NT2/D1 (cell line): ENCODE measurements around the gene TUBA8.

Experiments used
- DNase-seq: peaks from one replicate; pipeline ENCODE4 v3.0.0-alpha.2; 2011; ENCODE audit warnings: low read depth, low spot score
- H3K27me3 ChIP-seq: 2 replicates; pipeline ENCODE4 v1.6.0; 2011; ENCODE audit warnings: mild to moderate bottlenecking; ENCODE audit not compliant: insufficient read length, insufficient read depth
- H3K36me3 ChIP-seq: 2 replicates; pipeline ENCODE4 v1.6.1; 2011; ENCODE audit warnings: mild to moderate bottlenecking, low read length, mixed read lengths; ENCODE audit not compliant: insufficient read depth, insufficient read length
- H3K4me1 ChIP-seq: 2 replicates; pipeline ENCODE4 v1.5.1; 2011; ENCODE audit not compliant: insufficient read depth, insufficient read length
- H3K4me3 ChIP-seq: 2 replicates; pipeline ENCODE4 v1.5.1; 2011; ENCODE audit warnings: low read depth; ENCODE audit not compliant: insufficient read length
- H3K9ac ChIP-seq: 2 replicates; pipeline ENCODE4 v1.6.0; 2011; ENCODE audit warnings: low read depth; ENCODE audit not compliant: insufficient read length
- H3K9me3 ChIP-seq: 2 replicates; pipeline ENCODE4 v1.5.1; 2011; ENCODE audit warnings: mild to moderate bottlenecking, low read length; ENCODE audit not compliant: insufficient read depth
- SUZ12 ChIP-seq: IDR thresholded peaks from 2 replicates; pipeline ENCODE4 v1.6.1; 2011; ENCODE audit not compliant: insufficient read length, insufficient read depth; ENCODE audit errors: extremely low read depth
- YY1 ChIP-seq: IDR thresholded peaks from 2 replicates; pipeline ENCODE4 v1.6.1; 2011; ENCODE audit not compliant: insufficient read length, insufficient read depth
- ZNF274 ChIP-seq: IDR thresholded peaks from 2 replicates; pipeline ENCODE4 v1.6.1; 2011; ENCODE audit warnings: mild to moderate bottlenecking, low read depth, low read length

Gene TUBA8

GRCh38 chr22:18109410-18110193 lies 1.0 kb upstream of the TUBA8 start:
- no peak for DNase-seq
- Histone ChIP-seq H3K9me3 (peaks cover 5% of the 10 kb centered on the region), H3K27me3 (peaks cover 27% of the 10 kb centered on the region), H3K9ac (no peak overlapping the region), H3K4me1 (no peaks in the 10 kb centered on the region), H3K4me3 (no peak overlapping the region), H3K36me3 (peaks cover 5% of the 10 kb centered on the region)
- TF ChIP-seq ZNF274, result no peak
- no peak for TF ChIP-seq SUZ12
- no peak for TF ChIP-seq YY1

- no peaks in the 10 kb centered on the region for H3K9me3 ChIP-seq
- peaks cover 27% of the 10 kb centered on the region for H3K27me3 ChIP-seq
- TF ChIP-seq SUZ12 (no peak), ZNF274 (no peak), YY1 (no peak)
Observed at GRCh38 chr22:18110954-18111758, 547 bp downstream of the TUBA8 start.

GRCh38 chr22:18111759-18112330 lies 1.2 kb downstream of the TUBA8 start:
- Histone ChIP-seq H3K9me3 (no peaks in the 10 kb centered on the region), H3K9ac (no peak overlapping the region), H3K27me3 (peaks cover 27% of the 10 kb centered on the region), H3K36me3 (no peaks in the 10 kb centered on the region), H3K4me3 (peak overlapping the region; percentile 39), H3K4me1 (no peaks in the 10 kb centered on the region)
- DNase-seq, result no peak
- TF ChIP-seq ZNF274 (no peak), YY1 (no peak), SUZ12 (no peak)

More at GRCh38 chr22:18110954-18111758, 547 bp downstream of the TUBA8 start:
- Histone ChIP-seq H3K36me3 (no peaks in the 10 kb centered on the region), H3K9ac (peak overlapping the region; percentile 76), H3K4me3 (peak overlapping the region; percentile 39), H3K4me1 (no peaks in the 10 kb centered on the region)
- no peak for DNase-seq

GRCh38 chr22:18112440-18112839 lies 1.8 kb downstream of the TUBA8 start:
- H3K9me3 ChIP-seq, result no peaks in the 10 kb centered on the region
- DNase-seq, result no peak
- no peak overlapping the region for H3K9ac ChIP-seq
- no peaks in the 10 kb centered on the region for H3K4me1 ChIP-seq
- peaks cover 27% of the 10 kb centered on the region for H3K27me3 ChIP-seq
- no peaks in the 10 kb centered on the region for H3K36me3 ChIP-seq
- no peak for TF ChIP-seq YY1
- H3K4me3 ChIP-seq, result no peak overlapping the region

GRCh38 chr22:18113680-18114394 lies 3.2 kb downstream of the TUBA8 start:
- H3K36me3 ChIP-seq, result no peaks in the 10 kb centered on the region
- no peak for DNase-seq
- no peak for TF ChIP-seq YY1
- H3K4me3 ChIP-seq, result no peak overlapping the region
- no peaks in the 10 kb centered on the region for H3K9me3 ChIP-seq
- H3K9ac ChIP-seq, result no peak overlapping the region
- H3K27me3 ChIP-seq, result peaks cover 27% of the 10 kb centered on the region
- H3K4me1 ChIP-seq, result peaks cover 3% of the 10 kb centered on the region

- TF ChIP-seq ZNF274, result no peak
- no peak for TF ChIP-seq SUZ12
- no peak for TF ChIP-seq YY1
- Histone ChIP-seq H3K4me3 (no peak overlapping the region), H3K9ac (no peak overlapping the region), H3K36me3 (no peaks in the 10 kb centered on the region), H3K9me3 (no peaks in the 10 kb centered on the region), H3K27me3 (peaks cover 24% of the 10 kb centered on the region), H3K4me1 (peaks cover 5% of the 10 kb centered on the region)
- DNase-seq, result no peak
Observed at GRCh38 chr22:18114495-18114894, 3.9 kb downstream of the TUBA8 start.

- Histone ChIP-seq H3K9ac (no peak overlapping the region), H3K27me3 (peaks cover 18% of the 10 kb centered on the region), H3K9me3 (no peaks in the 10 kb centered on the region)
Observed at GRCh38 chr22:18114976-18115652, 4.5 kb downstream of the TUBA8 start.

More at GRCh38 chr22:18114976-18115652, 4.5 kb downstream of the TUBA8 start:
- no peak for DNase-seq
- Histone ChIP-seq H3K4me3 (no peak overlapping the region), H3K36me3 (no peaks in the 10 kb centered on the region), H3K4me1 (peaks cover 6% of the 10 kb centered on the region)
- TF ChIP-seq SUZ12 (no peak), ZNF274 (no peak), YY1 (no peak)
